ENCODE results near the gene GIGYF2.

GIGYF2 gene

DNA sequence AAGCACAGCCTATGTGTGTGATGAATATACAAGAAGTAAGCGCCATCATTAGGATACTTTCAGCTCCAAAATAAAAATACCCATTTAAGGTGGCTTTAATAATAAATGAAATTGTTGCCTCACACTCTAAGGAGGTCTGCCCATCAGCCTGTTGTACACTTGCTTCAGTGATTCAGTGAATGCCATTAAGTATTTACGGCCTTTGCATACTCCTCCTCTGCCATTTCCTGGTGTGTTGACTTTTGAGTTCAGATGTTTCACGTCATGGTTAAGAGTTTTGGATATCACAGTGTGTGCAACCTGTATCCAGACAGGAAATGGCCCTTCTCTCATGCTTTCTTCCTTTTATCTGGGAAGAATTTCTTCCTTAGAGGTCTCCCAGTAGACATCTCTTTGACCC, 134.4 kb downstream of the GIGYF2 start:
- H3K27ac ChIP-seq (ENCODE audit: low read length) = no peak overlapping the region
- no peak overlapping the region for H3K9ac ChIP-seq (ENCODE audit: low read length)
- H2AFZ ChIP-seq (ENCODE audit: low read length) = no peak overlapping the region
- no peaks in the 10 kb centered on the region for H3K27me3 ChIP-seq (replicated peaks; ENCODE audit: insufficient read depth, low read length)
- H3K4me3 ChIP-seq (ENCODE audit: low read length) = no peak overlapping the region
- H3K79me2 ChIP-seq (ENCODE audit: low read length) = peaks cover 6% of the 10 kb centered on the region
- no peak overlapping the region for H3K4me2 ChIP-seq (ENCODE audit: low read depth, low read length)
- no peaks in the 10 kb centered on the region for H3F3A ChIP-seq (ENCODE audit: insufficient read depth, low read length)
- no peaks in the 10 kb centered on the region for H3K9me3 ChIP-seq (replicated peaks; ENCODE audit: insufficient read depth, low read length)
- peaks cover under 1% of the 10 kb centered on the region; the same call in 1 of the 2 replicates for H3K4me1 ChIP-seq (ENCODE audit: low read length)
- peaks cover 11% of the 10 kb centered on the region; the same call in 1 of the 2 replicates for H3K36me3 ChIP-seq (replicated peaks; ENCODE audit: insufficient read depth, low read length)
- DNase-seq = no peak
- TF ChIP-seq EZH2 (optimal IDR thresholded peaks at IDR 0.05; ENCODE audit: low read depth, low read length) (no peak), CTCF (IDR thresholded peaks at IDR 0.05; ENCODE audit: low read length) (no peak), EZH2phosphoT487 (IDR thresholded peaks at IDR 0.05; ENCODE audit: low read length) (no peak)
- H4K20me1 ChIP-seq (ENCODE audit: insufficient read depth, low read length) = no peaks in the 10 kb centered on the region
- H3K9me2 ChIP-seq (replicated peaks; ENCODE audit: insufficient read depth, low read length) = no peaks in the 10 kb centered on the region

DNA sequence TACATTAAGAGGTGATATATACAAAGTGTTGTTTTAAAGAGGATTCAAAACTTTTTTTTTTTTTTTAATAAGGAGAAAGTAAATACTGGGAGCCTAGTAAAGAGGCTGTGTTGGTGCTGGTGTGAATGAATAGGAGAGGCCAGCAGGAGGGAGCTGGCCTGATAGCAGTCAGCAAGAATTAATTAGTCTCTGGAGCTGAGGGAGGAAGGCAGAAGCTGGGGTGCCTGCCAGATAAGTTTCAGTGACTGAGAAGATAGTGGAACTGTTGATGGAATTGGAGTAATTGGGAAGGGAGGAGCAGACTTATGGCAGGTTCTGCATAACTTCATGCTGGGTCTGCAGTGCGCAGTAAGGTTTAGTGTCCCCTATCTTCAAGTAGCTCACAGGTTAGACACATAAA, 136.7 kb downstream of the GIGYF2 start:
- Histone ChIP-seq H3K27me3 (replicated peaks; ENCODE audit: insufficient read depth, low read length) (no peaks in the 10 kb centered on the region), H3K9me3 (replicated peaks; ENCODE audit: insufficient read depth, low read length) (no peaks in the 10 kb centered on the region), H3K36me3 (replicated peaks; ENCODE audit: insufficient read depth, low read length) (peaks cover 11% of the 10 kb centered on the region; the same call in 1 of the 2 replicates), H4K20me1 (ENCODE audit: insufficient read depth, low read length) (no peaks in the 10 kb centered on the region), H2AFZ (ENCODE audit: low read length) (no peak overlapping the region), H3F3A (ENCODE audit: insufficient read depth, low read length) (peaks cover 10% of the 10 kb centered on the region), H3K9me2 (replicated peaks; ENCODE audit: insufficient read depth, low read length) (no peaks in the 10 kb centered on the region), H3K4me1 (ENCODE audit: low read length) (peaks cover 21% of the 10 kb centered on the region), H3K79me2 (ENCODE audit: low read length) (peaks cover 14% of the 10 kb centered on the region), H3K4me2 (ENCODE audit: low read depth, low read length) (no peak overlapping the region), H3K4me3 (ENCODE audit: low read length) (no peak overlapping the region), H3K9ac (ENCODE audit: low read length) (no peak overlapping the region), H3K27ac (ENCODE audit: low read length) (no peak overlapping the region)
- TF ChIP-seq EZH2 (optimal IDR thresholded peaks at IDR 0.05; ENCODE audit: low read depth, low read length) (no peak), CTCF (IDR thresholded peaks at IDR 0.05; ENCODE audit: low read length) (no peak), EZH2phosphoT487 (IDR thresholded peaks at IDR 0.05; ENCODE audit: low read length) (no peak)
- DNase-seq = no peak

DNA sequence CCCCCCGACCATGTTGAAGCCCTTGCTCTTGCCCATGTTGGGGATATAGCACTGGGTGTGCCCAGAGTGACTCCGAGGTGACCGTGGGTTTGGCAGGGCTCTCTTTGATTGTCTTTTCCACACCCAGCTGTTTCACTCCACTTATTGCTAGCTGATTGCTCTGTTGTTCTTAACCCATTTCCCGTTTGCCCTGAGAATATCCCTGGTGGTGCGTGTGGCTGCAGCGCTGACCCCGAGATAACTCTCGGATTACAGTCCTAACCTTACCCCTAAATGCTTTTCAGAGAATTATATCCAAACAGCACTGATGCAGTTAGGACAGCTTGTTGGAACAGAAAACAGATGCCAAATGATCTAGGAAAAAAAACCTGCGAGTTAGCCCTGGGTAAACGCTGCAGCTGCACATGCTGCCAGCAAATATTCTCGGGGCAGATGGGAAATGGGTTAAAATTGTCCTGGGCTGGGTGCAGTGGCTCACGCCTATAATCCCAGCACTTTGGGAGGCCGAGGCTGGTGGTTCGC, 138.6 kb downstream of the GIGYF2 start:
- Histone ChIP-seq H3K4me1 (ENCODE audit: low read length) (peaks cover 25% of the 10 kb centered on the region), H3K27me3 (replicated peaks; ENCODE audit: insufficient read depth, low read length) (no peaks in the 10 kb centered on the region), H3K36me3 (replicated peaks; ENCODE audit: insufficient read depth, low read length) (peaks cover 11% of the 10 kb centered on the region; the same call in 1 of the 2 replicates), H3K79me2 (ENCODE audit: low read length) (peaks cover 23% of the 10 kb centered on the region), H3K9me2 (replicated peaks; ENCODE audit: insufficient read depth, low read length) (no peaks in the 10 kb centered on the region), H3F3A (ENCODE audit: insufficient read depth, low read length) (peaks cover 10% of the 10 kb centered on the region), H3K4me2 (ENCODE audit: low read depth, low read length) (no peak overlapping the region), H3K27ac (ENCODE audit: low read length) (no peak overlapping the region), H3K9ac (ENCODE audit: low read length) (no peak overlapping the region), H3K4me3 (ENCODE audit: low read length) (no peak overlapping the region), H3K9me3 (replicated peaks; ENCODE audit: insufficient read depth, low read length) (no peaks in the 10 kb centered on the region), H2AFZ (ENCODE audit: low read length) (no peak overlapping the region), H4K20me1 (ENCODE audit: insufficient read depth, low read length) (no peaks in the 10 kb centered on the region)
- no peak for DNase-seq
- TF ChIP-seq CTCF (IDR thresholded peaks at IDR 0.05; ENCODE audit: low read length) (no peak), EZH2 (optimal IDR thresholded peaks at IDR 0.05; ENCODE audit: low read depth, low read length) (no peak), EZH2phosphoT487 (IDR thresholded peaks at IDR 0.05; ENCODE audit: low read length) (no peak)
